Uterus (tissue), 4 donors: ENCODE measurements around the gene FES. TPM values are rescaled to one million over a fixed set of nuclear protein-coding genes. Genes with fewer than 3 reads are reported as not detected.
A peak's percentile ranks its signal among the peaks of the same experiment; 100 is the strongest.
"Not testable (repeated sequence)": the region's sequence is repeated elsewhere in the genome, so short reads cannot be mapped to it uniquely, and the experiment has no call there.

Experiments used
- DNase-seq, 2 donors: peaks; one replicate each; pipeline ENCODE4 v3.0.0-alpha.2; 2019 to 2020
- H3K27ac ChIP-seq, 2 donors: fragments of 200-600 bp; sonication (generic); 1 replicate in 1 of 2; 2 replicates in 1 of 2; pipeline ENCODE4 v1.5.1; 2016 to 2018
- H3K27me3 ChIP-seq, 2 donors: fragments of 200-600 bp; sonication (generic); one replicate each; pipeline ENCODE4 v1.5.1; 2018 to 2019; ENCODE audit warnings: control low read depth in 1 of 2
- H3K36me3 ChIP-seq, 2 donors: fragments of 200-600 bp; sonication (generic); one replicate each; pipeline ENCODE4 v1.5.1; 2019; ENCODE audit warnings: control low read depth in 1 of 2
- H3K4me1 ChIP-seq, 2 donors: fragments of 200-600 bp; sonication (generic); one replicate each; pipeline ENCODE4 v1.5.1; 2018 to 2019; ENCODE audit warnings: control low read depth in 1 of 2
- H3K4me3 ChIP-seq, 2 donors: fragments of 200-600 bp; sonication (generic); 1 replicate in 1 of 2; 2 replicates in 1 of 2; pipeline ENCODE4 v1.5.1; 2018 to 2019; ENCODE audit warnings: mild to moderate bottlenecking in 1 of 2
- H3K9me3 ChIP-seq, 2 donors: fragments of 200-600 bp; sonication (generic); one replicate each; pipeline ENCODE4 v1.5.1; 2019; ENCODE audit warnings: control low read depth in 1 of 2
- POLR2A ChIP-seq, 2 donors: fragments of 450-650 bp; IDR thresholded peaks; one replicate each; pipeline ENCODE4 v1.6.1; 2016; ENCODE audit warnings: antibody characterized with exemption in 2 of 2, mild to moderate bottlenecking in 1 of 2, moderate library complexity in 1 of 2
- intact Hi-C: fragments of 100-400 bp; cut with DNase I; formaldehyde crosslinking; loops from one replicate; pipeline ENCODE4 v1.15.1; 2023; ENCODE audit warnings: low total_unique reads
- total RNA-seq, 4 donors: library from RNA; depleted of rRNA in 3 of 4; stranded (reverse); fragments of >200 nt in 3 of 4; gene quantifications; one replicate each; pipeline versions ENCODE4 v1.1.0 to v1.2.4, GENCODE V29; 2014 to 2023
- TF ChIP-seq, protein P1 (sequence below), 4 experiments: fragments of 200-600 bp in 2 of 4; fragments of 450-650 bp in 2 of 4; sonication (generic) in 2 of 4; IDR thresholded peaks; one replicate each; pipeline ENCODE4 v1.5.1; 2016 to 2019; ENCODE audit warnings: antibody characterized with exemption in 4 of 4, mild to moderate bottlenecking in 2 of 4, moderate library complexity in 1 of 4
- donor health status: DM: yes; HTN: yes; CAD: no.

The FES gene
- total RNA-seq, 4 donors from 2014 or later, result 4.4 to 968 (median 60.1) TPM

DNA sequence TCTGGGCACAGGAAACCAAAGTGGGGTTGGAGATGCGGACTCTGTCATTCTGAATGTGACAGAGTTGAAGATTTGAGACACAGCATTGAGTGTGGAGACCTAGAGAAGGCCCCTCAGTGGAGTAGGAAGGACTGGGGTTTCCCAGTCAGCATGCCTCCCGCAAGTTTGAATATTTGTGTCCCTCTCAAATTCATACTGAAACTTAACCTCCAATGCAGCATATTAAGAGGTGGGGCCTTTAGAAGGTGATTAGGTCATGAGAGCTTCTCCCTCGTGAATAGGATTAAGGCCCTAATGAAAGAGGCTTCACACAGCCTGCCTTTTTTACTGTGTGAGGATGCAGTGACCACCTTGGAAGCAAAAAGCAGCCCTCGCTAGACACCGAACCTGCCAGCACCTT, 40.1 kb downstream of the FES start:
- H3K27ac ChIP-seq, result no peak overlapping the region
- H3K4me1 ChIP-seq, result no peaks in the 10 kb centered on the region
- intact Hi-C loops, result no loop called here
- no peak overlapping the region for H3K4me3 ChIP-seq
- H3K9me3 ChIP-seq, result no peaks in the 10 kb centered on the region
- DNase-seq, result no peak
- H3K27me3 ChIP-seq, result no peaks in the 10 kb centered on the region
- no peak for TF ChIP-seq POLR2A (IDR thresholded peaks at IDR 0.05)
- TF ChIP-seq, protein P1, sequence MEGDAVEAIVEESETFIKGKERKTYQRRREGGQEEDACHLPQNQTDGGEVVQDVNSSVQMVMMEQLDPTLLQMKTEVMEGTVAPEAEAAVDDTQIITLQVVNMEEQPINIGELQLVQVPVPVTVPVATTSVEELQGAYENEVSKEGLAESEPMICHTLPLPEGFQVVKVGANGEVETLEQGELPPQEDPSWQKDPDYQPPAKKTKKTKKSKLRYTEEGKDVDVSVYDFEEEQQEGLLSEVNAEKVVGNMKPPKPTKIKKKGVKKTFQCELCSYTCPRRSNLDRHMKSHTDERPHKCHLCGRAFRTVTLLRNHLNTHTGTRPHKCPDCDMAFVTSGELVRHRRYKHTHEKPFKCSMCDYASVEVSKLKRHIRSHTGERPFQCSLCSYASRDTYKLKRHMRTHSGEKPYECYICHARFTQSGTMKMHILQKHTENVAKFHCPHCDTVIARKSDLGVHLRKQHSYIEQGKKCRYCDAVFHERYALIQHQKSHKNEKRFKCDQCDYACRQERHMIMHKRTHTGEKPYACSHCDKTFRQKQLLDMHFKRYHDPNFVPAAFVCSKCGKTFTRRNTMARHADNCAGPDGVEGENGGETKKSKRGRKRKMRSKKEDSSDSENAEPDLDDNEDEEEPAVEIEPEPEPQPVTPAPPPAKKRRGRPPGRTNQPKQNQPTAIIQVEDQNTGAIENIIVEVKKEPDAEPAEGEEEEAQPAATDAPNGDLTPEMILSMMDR (IDR thresholded peaks at IDR 0.05), result no peak
- H3K36me3 ChIP-seq, result no peaks in the 10 kb centered on the region

DNA sequence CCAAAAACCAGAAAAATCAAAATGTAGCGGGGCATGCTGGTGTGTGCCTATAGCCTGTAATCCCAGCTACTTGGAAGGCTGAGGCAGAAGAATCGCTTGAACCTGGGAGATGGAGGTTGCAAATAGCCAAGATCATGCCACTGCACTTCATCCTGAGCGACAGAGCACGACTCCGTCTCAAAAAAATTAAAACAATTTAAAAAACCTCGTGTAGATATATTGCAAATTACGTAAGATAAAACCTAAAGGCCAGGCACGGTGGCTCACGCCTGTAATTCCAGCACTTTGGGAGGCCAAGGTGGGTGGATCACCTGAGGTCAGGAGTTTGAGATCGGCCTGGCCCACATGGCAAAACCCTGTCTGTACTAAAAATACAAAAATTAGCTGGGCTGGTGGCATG, 42.5 kb downstream of the FES start:
- H3K4me3 ChIP-seq, H3K9me3 ChIP-seq, H3K36me3 ChIP-seq, H3K27me3 ChIP-seq, DNase-seq, H3K27ac ChIP-seq, H3K4me1 ChIP-seq, intact Hi-C loops: not testable (repeated sequence)

DNA sequence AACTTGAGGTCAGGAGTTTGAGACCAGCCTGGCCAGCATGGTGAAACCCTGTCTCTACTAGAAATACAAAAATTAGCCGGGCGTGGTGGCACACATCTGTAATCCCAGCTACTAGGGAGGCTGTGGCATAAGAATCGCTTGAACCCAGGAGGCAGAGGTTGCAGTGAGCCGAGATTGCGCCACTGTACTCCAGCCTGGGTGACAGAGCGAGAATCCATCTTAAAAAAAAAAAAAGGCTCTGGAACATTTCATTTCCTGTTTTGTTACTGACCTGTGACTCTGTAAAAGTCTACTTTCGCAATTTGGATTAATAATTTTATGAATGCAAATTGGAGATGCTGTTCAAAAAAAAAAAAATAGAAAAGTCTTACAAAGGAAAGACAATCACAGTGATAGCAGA, 43.8 kb downstream of the FES start:
- H3K4me3 ChIP-seq, intact Hi-C loops, H3K36me3 ChIP-seq, DNase-seq, H3K9me3 ChIP-seq, H3K27ac ChIP-seq, H3K27me3 ChIP-seq: not testable (repeated sequence)
- peaks cover 0 to 12% of the 10 kb centered on the region in 2 donors for H3K4me1 ChIP-seq

DNA sequence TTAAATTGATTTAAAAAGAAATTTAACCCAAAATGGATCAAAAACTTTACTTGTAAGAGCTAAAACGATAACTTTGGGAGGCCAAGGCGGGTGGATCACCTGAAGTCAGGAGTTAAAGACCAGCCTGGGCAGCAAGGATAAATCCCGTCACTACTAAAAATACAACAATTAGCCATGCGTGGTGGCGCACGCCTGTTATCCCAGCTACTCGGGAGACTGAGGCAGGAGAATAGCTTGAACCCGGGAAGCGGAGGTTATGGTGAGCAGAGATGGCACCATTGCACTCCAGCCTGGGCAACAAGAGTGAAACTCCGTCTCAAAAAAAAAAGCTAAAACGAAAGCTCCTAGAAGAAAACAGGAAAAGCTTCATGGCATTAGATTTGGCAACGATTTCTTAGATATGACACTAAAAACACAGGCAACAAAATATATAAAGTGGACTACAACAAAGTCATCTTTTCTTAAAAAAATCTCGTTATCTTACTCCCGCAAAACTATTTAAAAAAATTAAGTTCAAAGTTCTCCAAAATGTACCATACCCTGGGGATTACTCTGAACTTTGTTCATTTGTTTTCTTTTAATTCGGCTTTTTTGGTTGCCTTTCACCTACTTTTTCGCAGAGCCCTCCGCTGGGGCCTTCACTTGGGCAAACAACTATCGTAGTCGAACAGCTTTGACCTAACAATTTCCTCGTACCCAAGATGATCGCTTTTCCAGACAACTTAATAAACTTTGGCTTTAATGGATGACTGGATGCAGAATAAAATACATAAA, 45.1 kb downstream of the FES start:
- Histone ChIP-seq H3K27me3 (no peaks in the 10 kb centered on the region), H3K9me3 (no peaks in the 10 kb centered on the region), H3K4me3 (peak overlapping the region; percentile 47 to 52), H3K27ac (peak overlapping the region; percentile 85 to 89), H3K4me1 (peaks cover 0 to 12% of the 10 kb centered on the region in 2 donors), H3K36me3 (no peaks in the 10 kb centered on the region)
- no peak for DNase-seq
- TF ChIP-seq POLR2A (IDR thresholded peaks at IDR 0.05), result no peak
- TF ChIP-seq, protein P1 (IDR thresholded peaks at IDR 0.05), result no peak
- intact Hi-C loops, result no loop called here

DNA sequence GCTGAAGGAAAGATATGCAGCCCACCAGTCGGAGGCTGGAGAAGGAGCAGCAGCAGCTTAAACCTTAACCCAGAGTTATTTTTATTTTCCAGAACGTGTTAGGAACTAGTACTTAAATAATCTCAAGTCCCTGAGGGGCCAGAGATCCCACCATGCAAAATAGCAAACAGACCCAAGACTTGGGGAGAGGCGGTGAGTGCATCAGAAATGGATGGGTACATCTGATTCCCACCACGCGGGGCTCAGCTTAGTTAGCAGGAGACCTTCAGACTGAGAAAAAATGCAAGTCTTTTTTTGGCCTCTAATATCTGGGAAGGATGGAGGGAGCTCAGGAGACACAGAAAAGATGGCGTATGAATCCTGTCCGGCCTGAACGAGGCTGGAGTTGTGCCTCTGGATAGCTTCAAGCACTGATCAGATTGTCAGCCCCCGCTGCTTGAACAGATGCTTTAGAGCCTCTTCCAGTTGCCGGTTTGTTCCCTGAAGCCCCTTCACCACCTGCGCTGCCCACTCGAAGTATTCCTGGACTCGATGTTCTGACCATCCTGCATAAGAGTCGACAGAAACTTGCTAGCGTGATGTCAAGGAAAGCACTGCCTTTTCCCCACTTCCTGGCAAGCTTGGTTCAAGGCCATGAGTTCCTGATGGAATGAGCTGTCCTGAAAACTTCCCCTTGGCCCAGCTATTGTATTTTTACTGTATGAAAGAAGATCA, 46.7 kb downstream of the FES start:
- intact Hi-C loops, result no loop called here
- no peaks in the 10 kb centered on the region for H3K9me3 ChIP-seq
- H3K4me1 ChIP-seq, result peaks cover 0 to 12% of the 10 kb centered on the region in 2 donors
- TF ChIP-seq, protein P1 (IDR thresholded peaks at IDR 0.05), result no peak
- no peak for TF ChIP-seq POLR2A (IDR thresholded peaks at IDR 0.05)
- DNase-seq, result no peak
- no peaks in the 10 kb centered on the region for H3K36me3 ChIP-seq
- H3K4me3 ChIP-seq, result peak overlapping the region; percentile 47 to 52
- peak overlapping the region; percentile 85 to 89 for H3K27ac ChIP-seq
- no peaks in the 10 kb centered on the region for H3K27me3 ChIP-seq

DNA sequence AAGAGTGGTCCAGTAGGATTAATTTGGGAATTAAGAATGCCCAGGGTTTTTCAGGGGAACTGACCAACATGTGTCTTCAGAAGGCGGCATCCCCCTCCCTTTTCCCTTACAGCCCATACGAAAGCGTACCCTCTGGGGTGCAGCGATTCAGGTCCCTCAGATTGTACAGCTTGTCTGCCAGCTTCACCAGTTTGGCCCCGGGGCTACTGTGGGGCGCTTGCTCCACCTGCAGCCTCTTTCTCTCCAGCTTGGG, 47.2 kb downstream of the FES start:
- intact Hi-C loops, result no loop called here
- peak overlapping the region in 1 of 2 donors; percentile 76 for H3K4me3 ChIP-seq
- peak overlapping the region; percentile 85 to 89 for H3K27ac ChIP-seq
- DNase-seq, result no peak
- H3K36me3 ChIP-seq, result no peaks in the 10 kb centered on the region
- no peak for TF ChIP-seq POLR2A (IDR thresholded peaks at IDR 0.05)
- TF ChIP-seq, protein P1 (IDR thresholded peaks at IDR 0.05), result no peak
- H3K9me3 ChIP-seq, result no peaks in the 10 kb centered on the region
- peaks cover 0 to 12% of the 10 kb centered on the region in 2 donors for H3K4me1 ChIP-seq
- H3K27me3 ChIP-seq, result no peaks in the 10 kb centered on the region
